Stimulated activated CD4-positive, alpha-beta T cell treated with anti-CD3 and anti-CD28 coated beads, Interleukin-15, amount 100 ng/mL, for 24 hours (primary cell): ENCODE data around the gene HCRTR1.

Experiments used
- DNase-seq: peaks from one replicate; pipeline ENCODE4 v3.0.0-alpha.2; 2020

HCRTR1 gene

DNA sequence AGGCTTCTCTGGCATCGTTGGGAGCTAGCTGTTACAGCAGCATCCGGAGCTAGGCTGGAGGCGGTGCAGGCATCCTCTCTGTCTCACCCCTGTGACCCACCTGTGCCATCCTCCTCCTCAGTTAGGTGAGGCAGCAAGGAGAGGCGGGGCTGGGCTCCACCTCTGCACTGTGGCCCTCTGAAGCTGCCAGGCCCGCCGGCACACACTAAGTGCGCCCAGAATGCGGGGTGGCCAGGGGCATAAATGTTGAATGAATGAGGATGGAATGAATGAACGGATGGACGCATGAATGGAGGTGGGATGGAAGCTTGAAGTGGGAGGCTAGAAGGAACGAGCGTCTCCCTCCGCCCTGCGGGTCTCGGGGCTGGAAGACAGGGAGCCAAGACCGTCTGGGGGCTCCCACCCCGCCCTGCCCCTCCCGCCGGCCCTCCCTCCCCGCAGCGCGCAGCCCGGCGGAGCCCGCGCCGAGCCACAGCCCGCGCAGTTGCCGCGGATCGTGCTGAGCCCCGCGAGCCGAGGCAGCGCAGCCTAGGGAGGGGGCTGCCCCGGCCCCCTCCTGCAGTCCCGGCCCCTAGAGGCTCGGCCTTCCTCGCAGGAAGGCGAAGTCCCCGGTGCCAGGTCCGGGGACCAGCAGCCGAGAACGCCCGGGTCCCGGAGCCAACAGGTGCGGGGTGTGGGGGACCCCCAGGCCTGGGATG is at the start of gene HCRTR1:
Gene HCRTR1 (plus strand): TSS at position 472 of the 698 bp plus-strand sequence. CDS start 1,504 bp downstream, outside the sequence.
- no peak for DNase-seq

DNA sequence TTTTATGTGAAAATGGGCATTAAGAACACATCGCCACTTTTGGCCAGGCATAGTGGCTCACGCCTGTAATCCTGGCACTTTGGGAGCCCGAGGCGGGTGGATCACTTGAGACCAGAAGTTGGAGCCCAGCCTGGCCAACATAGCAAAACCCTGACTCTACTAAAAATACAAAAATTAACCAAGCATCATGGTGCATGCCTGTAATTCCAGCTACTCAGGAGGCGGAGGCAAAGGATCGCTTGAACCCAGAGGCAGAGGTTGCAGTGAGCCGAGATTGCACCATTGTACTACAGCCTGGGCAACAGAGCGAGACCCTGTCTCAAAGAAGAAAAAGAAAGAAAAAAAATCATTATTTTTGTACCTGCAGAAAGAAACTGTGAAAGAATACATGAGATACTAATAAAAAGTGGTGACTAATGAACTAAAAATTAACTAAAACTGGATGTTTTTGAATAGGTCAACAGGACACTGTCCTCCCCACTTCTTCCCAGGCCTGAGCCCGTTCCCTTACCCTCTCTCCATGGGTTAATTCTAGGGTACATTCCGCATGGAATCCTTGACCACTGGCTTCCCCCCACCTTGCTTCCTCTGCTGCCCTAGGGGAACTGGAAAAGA is 49.4 kb upstream of the HCRTR1 start:
- DNase-seq, result no peak

DNA sequence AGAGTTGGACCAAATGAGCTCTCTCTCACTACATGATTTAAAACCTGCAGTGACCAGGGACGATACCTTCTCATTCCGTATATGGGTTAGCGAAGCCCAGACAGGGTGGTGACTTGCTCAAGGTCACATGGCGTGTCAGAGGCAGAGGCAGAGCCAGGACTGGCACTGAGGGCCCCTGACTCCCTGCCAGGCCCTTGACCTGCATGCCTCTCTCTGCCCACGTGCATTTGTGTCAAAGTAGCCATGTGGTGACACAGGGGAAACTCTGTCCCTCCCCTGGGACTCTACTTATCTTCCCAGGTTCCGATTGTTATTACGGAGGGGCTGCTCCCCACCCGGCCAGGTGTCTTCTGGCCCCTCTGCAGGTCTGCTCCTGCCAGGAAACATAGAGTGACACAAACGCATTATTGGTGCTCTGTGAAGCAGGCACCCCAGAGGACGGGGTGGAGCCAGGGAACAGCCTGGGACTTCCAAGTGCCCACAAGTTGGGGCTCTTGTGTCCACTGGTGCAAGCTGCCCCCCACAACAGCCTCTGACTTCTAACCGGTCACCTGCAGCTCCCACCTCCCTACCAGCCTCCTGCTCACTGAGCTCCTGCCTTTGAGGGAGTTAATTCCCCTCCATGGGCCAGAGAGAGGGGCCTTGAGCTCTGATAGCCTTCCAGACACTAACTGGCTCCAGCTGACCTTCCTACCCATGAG is 48.4 kb upstream of the HCRTR1 start:
- no peak for DNase-seq

DNA sequence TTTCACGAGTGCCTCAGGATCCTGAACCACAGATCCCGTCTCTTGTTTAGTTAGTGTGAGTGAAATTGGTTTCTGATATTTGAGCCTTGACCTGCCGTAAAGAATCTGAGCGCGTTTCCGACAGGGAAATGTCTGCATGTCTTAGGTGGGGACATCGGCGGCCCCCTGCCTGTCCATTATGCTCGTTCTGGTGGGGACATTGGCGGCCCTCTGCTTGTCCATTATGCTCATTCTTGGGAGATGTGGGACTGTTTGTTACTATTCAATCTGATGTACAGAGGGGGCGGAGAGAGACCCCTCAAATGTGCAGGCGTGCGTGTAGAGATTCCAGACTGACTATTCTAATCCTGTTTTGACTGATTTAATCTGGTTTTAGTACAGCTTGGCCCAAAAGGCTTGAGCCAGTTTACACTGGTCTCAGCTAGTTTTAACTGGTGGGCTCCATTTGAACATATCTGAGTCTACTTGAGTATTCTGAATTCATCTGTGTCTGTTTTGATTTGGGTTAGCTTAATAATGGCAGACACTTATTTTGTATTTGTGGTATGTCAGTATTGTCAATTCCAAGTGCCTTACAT is 47.8 kb upstream of the HCRTR1 start:
- no peak for DNase-seq

DNA sequence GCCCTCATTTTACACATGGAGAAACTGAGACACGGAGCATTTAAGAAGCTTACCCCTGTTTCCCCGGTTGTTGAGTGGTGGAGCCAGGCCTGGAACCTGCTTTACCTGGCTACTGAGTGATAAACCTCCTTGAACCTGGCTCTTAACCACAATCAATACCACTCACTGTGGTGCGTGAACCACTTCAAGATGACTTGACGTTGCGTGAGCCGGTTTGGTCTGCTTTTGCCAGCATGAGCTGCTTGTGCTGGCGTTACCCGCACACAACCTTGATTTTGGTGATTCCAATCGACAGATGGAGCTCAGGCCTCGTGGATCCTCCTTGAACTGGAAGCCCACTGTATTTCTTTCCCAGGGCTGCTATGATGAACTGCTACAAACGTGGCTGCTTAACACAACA is 47.3 kb upstream of the HCRTR1 start:
- no peak for DNase-seq

DNA sequence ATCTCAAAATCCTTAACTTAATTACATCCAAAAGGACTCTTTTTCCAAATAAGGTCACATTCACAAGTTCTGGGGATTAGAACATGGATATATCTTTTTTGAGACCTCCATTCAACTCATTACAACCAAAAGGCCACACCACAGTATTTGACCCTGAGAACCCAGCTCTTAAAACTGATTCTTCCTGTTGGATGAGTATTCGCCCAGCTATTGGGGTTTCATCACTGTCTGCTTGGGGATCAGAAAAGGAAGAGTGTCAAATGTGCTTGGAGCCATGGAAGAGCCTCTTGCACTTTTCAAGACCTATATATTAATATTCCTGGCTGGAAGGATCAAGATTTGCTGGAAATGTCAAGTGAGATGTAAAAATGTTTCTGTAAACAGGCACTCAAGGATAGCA is 46.6 kb upstream of the HCRTR1 start:
- DNase-seq, result no peak

DNA sequence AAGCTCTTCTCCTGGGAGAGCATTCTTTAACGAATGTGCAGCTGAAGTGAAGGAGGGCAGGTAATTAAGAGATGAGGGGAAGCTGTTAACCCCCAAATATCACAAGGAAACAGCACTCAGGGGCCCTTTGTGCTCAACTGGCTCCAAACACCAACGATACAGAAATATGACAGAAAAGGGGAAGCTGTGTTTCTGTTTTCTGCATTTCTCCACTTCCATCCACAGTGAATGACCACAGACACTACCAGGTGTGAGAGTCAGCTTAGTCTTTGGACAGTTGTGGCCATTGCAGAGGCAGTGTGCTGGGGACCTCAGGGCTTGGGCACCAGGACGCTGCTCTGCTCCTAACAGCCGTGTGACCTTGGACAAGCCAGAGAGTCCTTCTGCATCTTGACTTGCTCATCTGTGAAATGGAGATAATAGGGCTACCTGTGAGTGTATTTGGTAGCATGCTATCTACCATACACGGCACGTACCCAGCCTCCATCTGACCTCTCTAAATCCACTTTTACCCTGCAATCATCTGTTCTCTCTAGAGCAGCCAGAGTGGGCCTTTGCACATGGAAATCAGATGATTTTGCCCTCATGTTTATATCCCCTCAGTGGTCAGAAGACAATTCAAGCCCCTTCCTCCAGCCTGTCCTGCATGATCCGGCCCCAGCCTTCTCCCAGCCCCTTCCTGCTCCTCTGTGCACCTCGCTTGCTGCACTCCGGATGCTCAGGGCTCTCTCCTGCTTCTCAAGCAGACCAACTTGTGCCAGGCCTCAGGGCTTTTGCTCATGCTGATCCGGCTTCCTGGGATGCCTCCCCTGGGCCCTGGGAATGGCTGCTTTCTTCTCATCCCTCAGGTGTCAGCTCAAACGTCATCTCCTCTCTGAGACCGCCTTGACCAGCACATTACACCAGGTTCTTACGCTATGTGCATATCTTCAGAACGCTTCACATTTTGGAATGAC is 45.9 kb upstream of the HCRTR1 start:
- DNase-seq, result no peak

DNA sequence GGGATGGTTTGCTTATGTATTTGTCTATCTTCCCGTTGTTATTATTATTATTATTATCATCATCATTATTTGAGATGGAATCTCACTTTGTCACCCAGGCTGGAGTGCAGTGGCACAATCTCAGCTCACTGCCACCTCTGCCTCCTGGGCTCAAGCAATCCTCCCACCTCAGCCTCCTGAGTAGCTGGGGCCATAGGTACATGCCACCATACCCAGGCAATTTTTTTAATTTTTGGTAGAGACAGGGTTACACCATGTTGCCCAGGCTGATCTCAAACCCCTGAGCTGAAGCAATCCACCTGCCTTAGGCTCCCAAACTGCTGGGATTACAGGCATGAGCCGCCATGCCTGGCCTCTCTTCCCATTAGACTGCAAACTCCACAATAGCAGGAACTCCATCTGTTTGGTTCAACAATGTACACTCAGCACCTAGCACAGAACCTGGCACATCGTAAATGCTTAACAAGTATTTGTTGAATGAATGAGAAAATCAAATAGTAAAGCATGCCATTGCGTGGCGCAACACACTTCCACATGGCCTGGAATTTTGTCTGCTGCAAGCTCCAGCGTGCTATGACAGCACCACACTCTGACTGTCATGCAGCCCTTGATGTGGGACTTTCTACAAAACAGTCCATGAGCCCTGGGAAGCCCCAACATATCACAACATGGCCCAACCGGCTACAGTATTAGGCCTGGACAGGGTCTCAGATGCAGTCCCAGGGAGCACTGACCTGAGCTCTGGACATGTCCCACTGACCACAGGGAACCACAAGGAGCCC is 45.0 kb upstream of the HCRTR1 start:
- DNase-seq, result no peak

DNA sequence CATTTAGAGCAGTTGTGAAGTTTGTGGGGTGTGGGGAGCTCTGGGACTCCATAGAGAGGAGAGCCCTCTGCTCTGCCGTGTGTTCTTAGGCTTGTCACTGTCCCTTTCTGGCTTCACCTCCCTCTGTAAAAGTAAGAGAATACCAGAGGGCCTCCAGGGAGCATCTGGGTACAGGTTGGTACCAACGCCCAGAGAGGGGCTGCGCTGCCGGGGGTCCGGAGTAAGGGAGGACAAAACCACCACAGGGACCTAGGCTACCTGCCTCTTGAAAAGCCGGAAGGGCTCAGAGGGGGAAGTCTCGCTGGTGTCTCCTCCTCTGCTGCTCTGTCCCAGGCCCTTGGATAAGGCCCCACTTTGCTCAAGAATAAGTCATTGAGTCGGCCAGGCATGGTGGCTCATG is 44.2 kb upstream of the HCRTR1 start:
- DNase-seq, result no peak

DNA sequence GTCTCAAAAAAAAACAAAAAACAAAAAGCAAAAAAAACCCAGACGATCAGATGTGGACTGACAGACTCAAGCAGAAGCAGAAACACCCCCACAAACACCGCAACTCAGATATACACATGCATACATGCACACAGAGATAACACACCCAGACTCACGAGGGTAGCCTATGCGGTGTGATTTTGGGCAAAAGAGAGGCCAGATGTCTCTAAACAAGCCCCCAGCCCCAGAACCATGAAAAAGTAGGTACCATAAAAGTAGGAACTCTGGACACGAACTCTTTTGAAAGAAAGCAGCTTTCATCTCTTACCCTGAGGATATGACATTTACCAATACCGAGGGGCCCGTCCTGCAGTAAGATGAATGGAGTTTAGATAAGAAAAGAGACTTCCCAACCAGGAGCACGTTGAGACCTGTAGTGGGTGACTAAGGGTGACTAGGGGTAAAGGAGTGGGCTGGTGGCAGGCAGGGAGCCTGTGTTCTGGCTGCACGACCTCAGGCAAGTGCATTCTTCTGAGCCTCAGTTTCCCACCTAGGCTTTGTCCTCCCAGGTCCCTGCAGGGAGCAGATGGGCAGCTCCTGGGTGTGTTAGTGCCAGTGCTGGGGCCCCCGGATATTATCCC is 42.6 kb upstream of the HCRTR1 start:
- DNase-seq, result no peak

DNA sequence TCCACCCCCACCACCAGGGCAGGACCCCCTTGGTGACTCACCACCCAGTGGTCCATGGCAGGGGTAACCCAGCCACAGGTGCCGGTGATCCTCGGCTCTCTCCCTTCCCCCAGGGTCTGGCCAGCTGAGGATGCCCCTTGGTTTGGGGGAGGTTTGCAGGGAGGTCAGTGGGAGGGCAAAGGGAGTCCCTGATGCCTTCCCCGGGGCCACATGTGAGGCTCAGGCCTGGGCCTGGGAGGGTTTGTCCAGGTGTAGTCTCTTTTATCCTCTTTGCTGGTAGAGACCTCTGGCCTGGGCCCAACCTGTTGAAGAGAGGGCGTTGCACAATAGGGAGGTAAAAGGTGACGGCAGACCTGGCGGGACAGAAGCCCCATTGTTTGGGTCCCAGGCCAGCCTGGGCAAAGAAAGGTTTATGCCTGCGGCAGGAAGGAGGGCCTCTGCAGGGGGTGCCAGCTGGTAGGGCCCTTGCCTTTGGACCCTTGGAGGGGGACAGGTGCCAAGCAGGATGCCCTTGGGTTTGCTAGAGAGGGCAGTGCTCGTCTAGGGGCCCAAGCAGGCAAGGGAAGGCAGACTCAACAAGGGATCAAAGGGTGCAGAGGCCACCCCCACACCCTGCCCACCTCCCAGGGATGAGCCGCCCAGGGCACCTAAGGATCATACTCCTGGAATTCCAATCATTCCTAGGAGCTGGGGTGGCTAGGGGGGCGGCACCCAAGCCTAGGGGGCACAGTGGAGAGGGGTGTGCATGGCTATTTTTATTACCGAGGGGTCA is 41.9 kb upstream of the HCRTR1 start:
- DNase-seq, result no peak

DNA sequence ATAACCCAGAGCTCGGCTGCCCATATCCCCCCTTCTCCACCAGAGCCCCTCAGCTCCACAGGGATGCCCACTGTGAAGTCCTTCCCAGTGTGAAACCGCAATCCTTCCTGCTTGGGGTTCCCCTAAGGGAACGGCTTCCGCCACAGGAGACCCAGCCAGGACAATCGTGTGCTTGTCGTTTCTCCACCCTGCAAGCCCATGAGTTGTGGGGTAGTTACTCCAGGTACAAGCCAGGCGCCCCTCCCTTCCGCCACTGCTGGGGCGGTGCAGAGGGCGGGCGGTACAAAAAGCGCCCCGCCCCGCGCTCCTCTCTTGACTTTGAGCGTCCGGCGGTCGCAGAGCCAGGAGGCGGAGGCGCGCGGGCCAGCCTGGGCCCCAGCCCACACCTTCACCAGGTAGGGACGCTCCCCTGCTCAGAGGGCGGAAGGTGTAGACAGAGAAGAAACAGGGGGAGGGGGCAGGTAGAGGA is 41.3 kb upstream of the HCRTR1 start, which contains the start of gene TINAGL1:
Gene TINAGL1 (plus strand): TSS at position 315 of the 469 bp plus-strand sequence. CDS start 634 bp downstream, outside the sequence.
- no peak for DNase-seq

DNA sequence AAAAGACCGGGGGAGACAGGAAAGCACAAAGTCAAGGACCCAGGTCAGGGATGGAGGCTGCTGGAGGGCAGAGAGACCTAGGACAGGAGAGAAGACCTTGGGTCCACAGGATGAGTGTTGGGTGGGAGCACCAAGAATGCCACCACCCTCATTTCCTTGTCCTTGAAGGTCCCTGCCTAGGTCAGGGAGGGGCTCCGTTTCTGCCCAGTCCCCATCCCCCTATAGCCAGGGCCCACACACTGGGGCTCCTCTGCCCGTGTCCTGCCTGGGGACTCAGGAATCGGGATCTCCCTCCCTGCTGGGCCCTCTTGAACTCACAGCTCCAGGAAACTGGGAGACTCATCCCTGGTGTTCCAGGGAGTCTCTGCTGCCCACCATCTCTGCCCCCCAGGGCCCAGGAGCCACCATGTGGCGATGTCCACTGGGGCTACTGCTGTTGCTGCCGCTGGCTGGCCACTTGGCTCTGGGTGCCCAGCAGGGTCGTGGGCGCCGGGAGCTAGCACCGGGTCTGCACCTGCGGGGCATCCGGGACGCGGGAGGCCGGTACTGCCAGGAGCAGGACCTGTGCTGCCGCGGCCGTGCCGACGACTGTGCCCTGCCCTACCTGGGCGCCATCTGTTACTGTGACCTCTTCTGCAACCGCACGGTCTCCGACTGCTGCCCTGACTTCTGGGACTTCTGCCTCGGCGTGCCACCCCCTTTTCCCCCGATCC is 40.6 kb upstream of the HCRTR1 start:
- DNase-seq, result no peak

DNA sequence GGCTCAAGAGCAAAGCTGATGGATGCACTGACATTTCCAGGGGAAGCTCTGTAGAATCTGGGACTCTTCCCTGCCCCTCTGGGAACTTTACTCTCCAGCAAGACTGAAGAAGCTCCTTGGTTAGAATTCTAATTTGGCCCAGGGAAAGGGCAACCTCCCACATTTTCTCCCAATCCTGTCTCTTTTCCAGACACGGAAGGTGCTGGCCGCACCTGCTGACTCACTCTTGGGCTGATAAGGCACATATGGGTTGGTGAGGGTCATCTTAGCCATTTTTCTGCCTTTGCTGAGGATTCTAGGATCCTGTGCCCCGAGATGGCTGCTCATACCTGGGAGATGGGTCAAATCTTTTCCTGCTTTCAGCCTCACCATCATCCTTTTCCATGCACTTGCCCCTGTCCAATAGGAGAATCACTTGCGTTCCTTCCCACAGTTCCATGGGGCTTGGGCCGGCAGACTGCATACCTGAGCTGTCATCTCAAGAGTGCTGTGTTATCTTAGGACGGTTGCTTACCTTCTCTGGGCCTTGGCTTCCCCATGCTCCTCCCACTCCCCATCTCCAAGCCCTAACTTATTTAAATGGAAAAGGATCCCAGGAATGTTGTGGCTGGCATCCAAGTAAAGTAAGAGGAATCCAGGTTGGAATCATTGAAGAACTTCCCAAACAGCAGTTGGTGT is 39.8 kb upstream of the HCRTR1 start:
- DNase-seq, result no peak

DNA sequence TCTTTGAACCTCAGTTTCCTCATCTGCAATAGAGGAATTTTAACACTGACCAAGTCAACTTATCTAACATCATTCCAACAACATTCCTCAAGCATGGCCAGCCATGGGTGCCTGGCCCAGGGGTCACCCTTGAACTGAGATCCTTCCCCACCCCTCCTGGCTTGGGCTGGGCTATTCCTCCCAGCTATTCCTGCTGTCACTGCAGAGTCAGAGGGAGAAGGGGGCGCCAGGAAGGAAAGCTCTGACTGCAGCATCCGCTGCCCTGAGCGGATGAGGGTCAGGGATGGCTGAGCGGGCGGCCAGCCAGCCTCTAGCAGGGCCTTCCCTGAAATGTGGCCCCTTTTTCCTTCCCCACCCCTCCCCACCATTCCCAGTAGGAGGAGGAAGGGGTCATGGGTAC is 38.1 kb upstream of the HCRTR1 start:
- no peak for DNase-seq

DNA sequence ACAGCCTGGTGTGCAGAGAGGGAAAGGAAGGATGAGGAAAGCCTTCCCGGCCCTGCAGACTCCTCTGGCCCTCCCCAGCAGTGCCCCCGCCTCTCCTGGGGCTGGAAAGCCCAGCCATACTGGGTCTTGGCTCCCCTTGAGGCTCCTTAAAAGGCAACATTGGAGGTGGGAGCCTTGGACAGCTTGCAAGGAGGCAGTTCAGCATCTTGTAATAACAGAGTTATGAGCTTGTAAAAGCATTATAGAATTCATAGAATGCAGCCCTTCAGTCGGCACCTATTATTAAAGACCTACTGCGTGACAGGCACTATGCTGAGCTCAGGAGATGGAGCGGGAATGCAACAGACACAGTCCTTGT is 37.0 kb upstream of the HCRTR1 start:
- DNase-seq, result no peak

DNA sequence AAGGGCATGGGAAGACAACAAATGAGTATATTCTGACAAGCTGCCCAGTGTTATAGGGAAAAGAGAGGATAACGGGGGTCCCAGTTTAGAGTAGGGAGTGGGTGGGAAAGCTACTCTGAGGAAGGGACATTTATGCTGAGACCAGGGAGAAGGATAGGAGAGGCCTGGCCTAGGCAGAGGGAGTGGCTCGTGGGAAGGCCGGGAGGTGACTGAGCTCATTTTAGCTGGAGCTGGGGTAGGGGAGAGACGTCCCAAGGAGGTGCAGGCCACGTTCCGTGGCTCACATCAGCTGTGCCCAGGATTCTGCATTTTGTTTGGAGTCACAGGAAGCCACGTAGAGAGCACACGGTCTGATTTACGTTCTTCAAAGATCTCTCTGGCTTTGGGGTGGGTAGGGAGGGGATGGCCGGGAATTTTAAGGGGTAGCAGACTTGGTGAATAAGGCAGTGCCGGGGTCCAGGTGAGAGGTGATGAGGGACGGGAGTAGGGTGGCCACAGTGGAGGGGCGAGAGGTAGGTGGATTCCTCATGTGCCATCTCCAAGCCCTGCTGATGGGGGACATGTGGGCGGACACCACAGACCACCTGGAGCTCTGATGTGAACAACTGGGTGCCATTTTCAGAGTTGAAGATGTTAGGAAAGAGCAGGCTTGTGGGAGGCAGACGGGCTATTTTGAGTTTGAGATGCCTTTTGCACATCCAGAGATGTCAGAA is 36.4 kb upstream of the HCRTR1 start:
- no peak for DNase-seq
